B cell (primary cell): Measurements from ENCODE around the gene TTC28.

Experiments used
- EZH2 ChIP-seq: IDR thresholded peaks from 2 replicates; pipeline ENCODE4 v1.6.1; 2012; ENCODE audit warnings: borderline replicate concordance, low read depth, mild to moderate bottlenecking, moderate library complexity, low read length; ENCODE audit not compliant: insufficient read depth, poor library complexity, severe bottlenecking
- TF ChIP-seq, protein P1 (sequence below): fragments of 200-600 bp; IDR thresholded peaks from one replicate; pipeline ENCODE4 v1.8.0; 2022; ENCODE audit warnings: antibody characterized with exemption, mild to moderate bottlenecking

DNA sequence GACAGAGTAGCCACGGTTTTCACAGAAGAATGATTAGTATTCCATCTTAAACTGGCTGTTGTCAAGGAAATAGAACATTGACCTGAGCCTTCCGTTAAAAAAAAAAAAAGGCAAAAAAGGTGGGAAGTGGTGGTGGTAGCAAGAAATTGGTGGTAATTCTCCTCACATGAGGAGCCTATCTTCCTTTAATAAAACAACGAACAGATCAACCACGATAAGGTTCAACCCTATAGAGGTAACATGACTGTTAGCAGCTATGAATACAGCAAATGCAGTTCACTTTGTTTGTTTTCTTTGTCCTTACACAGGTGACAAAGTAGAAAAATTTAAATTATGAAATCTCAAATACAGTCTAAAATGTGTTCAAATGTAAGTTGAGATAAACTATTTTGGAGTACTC lies 181.6 kb downstream of the TTC28 start:
- TF ChIP-seq, protein P1, sequence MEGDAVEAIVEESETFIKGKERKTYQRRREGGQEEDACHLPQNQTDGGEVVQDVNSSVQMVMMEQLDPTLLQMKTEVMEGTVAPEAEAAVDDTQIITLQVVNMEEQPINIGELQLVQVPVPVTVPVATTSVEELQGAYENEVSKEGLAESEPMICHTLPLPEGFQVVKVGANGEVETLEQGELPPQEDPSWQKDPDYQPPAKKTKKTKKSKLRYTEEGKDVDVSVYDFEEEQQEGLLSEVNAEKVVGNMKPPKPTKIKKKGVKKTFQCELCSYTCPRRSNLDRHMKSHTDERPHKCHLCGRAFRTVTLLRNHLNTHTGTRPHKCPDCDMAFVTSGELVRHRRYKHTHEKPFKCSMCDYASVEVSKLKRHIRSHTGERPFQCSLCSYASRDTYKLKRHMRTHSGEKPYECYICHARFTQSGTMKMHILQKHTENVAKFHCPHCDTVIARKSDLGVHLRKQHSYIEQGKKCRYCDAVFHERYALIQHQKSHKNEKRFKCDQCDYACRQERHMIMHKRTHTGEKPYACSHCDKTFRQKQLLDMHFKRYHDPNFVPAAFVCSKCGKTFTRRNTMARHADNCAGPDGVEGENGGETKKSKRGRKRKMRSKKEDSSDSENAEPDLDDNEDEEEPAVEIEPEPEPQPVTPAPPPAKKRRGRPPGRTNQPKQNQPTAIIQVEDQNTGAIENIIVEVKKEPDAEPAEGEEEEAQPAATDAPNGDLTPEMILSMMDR: no peak
- no peak for TF ChIP-seq EZH2
